IPS-NIHi7 (cell line): ENCODE measurements around the gene ENHO.
A peak's percentile ranks its signal among the peaks of the same experiment; 100 is the strongest.
"Not testable (repeated sequence)": the region's sequence is repeated elsewhere in the genome, so short reads cannot be mapped to it uniquely, and the experiment has no call there.

Source experiments
- DNase-seq: peaks from one replicate; pipeline ENCODE4 v3.0.0; 2012; ENCODE audit warnings: mixed read lengths; ENCODE audit errors: extremely low spot score

Gene ENHO

GRCh38 chr9:34555500-34555899 is 32.7 kb upstream of the ENHO start:
- DNase-seq = no peak

DNA sequence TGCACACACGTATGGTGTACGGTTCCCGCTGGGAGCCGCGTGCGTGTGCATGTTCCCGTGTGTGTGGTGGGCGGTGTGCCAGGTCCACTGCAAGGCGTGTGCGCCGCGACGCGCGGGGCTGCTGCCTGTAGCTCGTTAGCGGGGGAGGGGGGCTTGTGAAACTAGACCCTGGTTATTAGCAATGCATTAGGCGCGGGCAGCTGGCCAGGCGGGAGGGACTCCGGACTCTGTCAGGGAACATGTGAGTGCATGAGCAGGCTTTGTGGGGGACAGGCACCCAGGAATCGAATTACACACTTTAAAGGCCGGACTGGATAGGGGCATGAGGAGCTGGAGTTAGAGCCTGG is 32.2 kb upstream of the ENHO start:
- DNase-seq = no peak

GRCh38 chr9:34554211-34555001 is 31.6 kb upstream of the ENHO start:
- no peak for DNase-seq

GRCh38 chr9:34553511-34554021 is 30.8 kb upstream of the ENHO start:
- no peak for DNase-seq

GRCh38 chr9:34552986-34553385 is 30.2 kb upstream of the ENHO start:
- no peak for DNase-seq

GRCh38 chr9:34552606-34552981 is 29.8 kb upstream of the ENHO start:
- DNase-seq = no peak

- DNase-seq = no peak
Observed at GRCh38 chr9:34551751-34552605, 29.2 kb upstream of the ENHO start.

DNA sequence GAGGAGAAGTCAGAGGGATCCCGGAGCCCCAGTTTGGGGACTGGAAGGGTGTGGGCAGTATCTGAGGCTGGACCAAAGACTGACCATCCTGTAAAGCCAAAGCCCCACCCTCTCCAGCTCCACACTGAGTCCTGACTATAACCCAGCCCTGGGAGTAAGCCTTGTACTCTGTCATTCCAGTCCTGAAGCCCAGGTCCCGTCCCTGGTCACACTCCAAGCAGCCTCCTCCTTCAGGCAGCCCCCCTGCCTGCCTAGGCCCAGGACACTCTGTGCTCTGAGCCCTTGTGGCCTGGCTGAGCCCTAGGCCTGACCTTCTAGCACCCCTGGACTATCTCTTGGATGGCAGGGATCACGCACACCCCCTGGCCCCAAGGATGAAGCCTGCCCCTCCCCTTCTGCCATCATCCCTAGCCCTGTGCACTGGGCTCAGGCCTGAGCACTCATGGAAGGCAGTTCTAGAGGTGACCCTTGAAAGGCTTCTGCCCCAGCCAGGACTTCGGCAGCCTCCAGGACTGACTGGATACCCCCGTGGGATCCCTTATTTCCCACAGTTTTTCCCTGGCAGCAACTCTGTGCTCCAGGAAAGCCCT is 28.0 kb upstream of the ENHO start:
- no peak for DNase-seq

- no peak for DNase-seq
Observed at GRCh38 chr9:34550016-34550680, 27.4 kb upstream of the ENHO start.

DNA sequence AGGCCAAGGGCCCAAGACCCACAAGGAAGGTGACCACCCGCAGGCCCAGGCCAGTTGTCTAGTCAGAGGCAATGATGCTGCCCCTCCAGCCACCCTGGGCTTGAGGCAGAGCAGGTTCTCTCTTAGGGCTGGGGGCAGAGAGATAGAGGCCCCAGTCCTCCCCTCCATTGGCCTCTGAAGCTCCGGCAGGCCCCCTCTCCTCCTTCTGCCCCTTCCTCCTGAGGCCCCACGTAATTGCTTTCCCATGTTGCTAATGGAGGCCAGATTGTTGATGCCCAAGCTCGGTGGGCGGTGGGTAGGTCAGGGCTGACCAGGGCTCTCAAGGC is 26.6 kb upstream of the ENHO start:
- DNase-seq = no peak

- peak; percentile 90 for DNase-seq
Observed at GRCh38 chr9:34547960-34548611, 25.3 kb upstream of the ENHO start.

DNA sequence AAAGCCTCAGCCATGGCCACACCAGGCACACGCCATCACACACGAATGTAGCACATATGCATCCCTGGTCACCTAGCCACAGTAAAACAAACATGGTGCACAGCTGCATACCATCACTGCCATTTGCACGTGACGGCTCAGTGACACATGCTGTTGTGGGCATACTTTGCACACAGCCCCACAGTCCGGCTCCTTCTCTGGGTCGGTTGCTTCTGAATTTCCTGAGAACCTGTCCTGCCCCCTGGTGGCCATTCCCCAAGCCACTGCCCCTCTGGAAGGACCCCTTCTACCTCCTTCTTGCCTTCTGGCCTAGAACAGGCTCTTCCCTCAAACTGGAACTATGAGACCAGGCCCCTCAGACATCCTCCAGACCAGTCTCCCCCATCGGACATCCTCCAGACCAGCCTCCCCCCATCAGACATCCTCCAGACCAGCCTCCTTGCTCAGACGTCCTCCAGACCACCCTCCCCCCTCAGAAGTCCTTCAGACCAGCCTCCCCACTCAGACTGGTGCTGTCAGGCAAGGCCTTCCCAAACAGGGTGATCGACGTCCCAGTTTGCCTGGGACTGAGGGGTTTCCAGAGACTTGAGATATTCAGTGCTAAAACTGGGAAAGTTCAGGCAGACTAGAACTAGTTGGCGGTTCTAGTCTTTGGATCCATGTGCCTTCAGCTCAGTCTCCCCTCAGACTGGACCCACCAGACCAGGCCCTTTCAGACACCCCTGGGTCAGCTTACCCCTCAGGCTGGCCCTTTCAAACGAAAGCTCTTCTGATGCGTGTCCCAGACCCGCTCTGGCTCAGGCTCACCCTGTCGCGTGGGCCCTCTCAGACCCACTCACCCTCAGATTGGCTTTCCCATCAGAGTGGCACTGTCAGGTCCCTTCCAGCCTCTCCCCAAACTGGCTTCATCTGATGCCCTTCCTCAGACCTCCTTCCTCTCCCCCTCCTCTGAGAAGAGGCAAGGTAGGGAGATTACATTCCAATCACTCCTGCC is 24.3 kb upstream of the ENHO start:
- peak; percentile 86 for DNase-seq

GRCh38 chr9:34546102-34546833 is 23.5 kb upstream of the ENHO start:
- DNase-seq = no peak

DNA sequence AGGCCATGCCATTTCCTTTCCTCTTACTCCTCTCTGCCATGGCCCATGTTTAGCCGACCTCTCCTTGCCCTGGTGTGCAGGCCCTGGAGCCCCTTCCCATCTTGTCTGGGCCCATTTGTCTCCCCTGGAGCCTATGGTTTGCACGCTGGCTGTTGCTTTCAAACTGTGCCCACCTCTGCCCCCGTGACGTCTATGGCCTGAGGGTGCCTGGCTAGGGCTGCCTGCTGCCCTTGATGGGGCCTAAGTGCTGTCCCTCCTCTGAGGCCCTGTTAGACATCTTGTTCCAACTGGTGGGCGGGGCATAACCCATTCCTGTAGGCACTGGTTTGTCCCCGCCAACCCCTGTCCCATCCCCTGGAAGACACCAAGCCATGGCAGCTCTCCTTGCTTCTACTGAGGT is 22.7 kb upstream of the ENHO start:
- no peak for DNase-seq

- DNase-seq = no peak
Observed at GRCh38 chr9:34544035-34544434, 21.2 kb upstream of the ENHO start.

GRCh38 chr9:34541540-34541939 is 18.8 kb upstream of the ENHO start:
- DNase-seq = no peak

GRCh38 chr9:34540827-34541226 is 18.0 kb upstream of the ENHO start:
- DNase-seq = no peak

- no peak for DNase-seq
Observed at GRCh38 chr9:34536685-34537084, 13.9 kb upstream of the ENHO start.

- DNase-seq = not testable (repeated sequence)
Observed at GRCh38 chr9:34532041-34532440, 9.3 kb upstream of the ENHO start.

DNA sequence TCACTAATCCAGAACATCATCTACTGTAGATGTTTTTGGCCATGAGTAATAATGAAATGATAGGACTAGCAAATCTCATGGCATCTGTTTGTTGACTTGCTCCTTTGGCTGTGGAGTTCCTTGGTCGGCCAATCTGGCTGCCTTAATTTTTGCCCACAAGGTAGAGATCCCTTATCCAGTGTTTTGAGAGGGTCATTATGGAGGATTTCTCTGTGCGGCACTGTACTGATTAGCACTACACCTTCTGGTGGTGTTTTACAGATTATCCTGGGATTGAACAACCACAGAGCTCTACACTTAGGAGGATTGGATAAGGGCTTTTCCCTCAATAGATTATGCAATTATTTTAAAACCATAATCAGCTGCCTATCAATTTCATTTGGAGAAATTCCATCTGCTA is 3.2 kb upstream of the ENHO start:
- no peak for DNase-seq
